HuH-7 (cell line): Measurements from ENCODE around the gene ELMO1.

ENCODE experiments used
- DNase-seq: peaks from one replicate; pipeline ENCODE4 v3.0.0; 2011; ENCODE audit warnings: low spot score

Gene ELMO1

GRCh38 chr7:37430640-37431039 lies 18.0 kb downstream of the ELMO1 start:
- no peak for DNase-seq

- DNase-seq: no peak
Measured at GRCh38 chr7:37430171-37430570, 18.5 kb downstream of the ELMO1 start.

GRCh38 chr7:37429435-37429791 lies 19.3 kb downstream of the ELMO1 start:
- no peak for DNase-seq

- no peak for DNase-seq
Measured at GRCh38 chr7:37428681-37429434, 19.8 kb downstream of the ELMO1 start.

- DNase-seq: no peak
Measured at GRCh38 chr7:37427276-37427940, 21.3 kb downstream of the ELMO1 start.

GRCh38 chr7:37425498-37425897 lies 23.2 kb downstream of the ELMO1 start:
- no peak for DNase-seq

GRCh38 chr7:37424995-37425394 lies 23.7 kb downstream of the ELMO1 start:
- DNase-seq: no peak

GRCh38 chr7:37424521-37424920 lies 24.1 kb downstream of the ELMO1 start:
- no peak for DNase-seq

GRCh38 chr7:37421861-37422500 lies 26.7 kb downstream of the ELMO1 start:
- no peak for DNase-seq

GRCh38 chr7:37420946-37421695 lies 27.5 kb downstream of the ELMO1 start:
- no peak for DNase-seq

- DNase-seq: no peak
Measured at GRCh38 chr7:37419496-37419895, 29.2 kb downstream of the ELMO1 start.

GRCh38 chr7:37418381-37418780 lies 30.3 kb downstream of the ELMO1 start:
- no peak for DNase-seq

- DNase-seq: no peak
Measured at GRCh38 chr7:37417107-37417474, 31.6 kb downstream of the ELMO1 start.

GRCh38 chr7:37416378-37417106 lies 32.1 kb downstream of the ELMO1 start:
- DNase-seq: no peak

GRCh38 chr7:37415629-37416028 lies 33.0 kb downstream of the ELMO1 start:
- DNase-seq: no peak

- no peak for DNase-seq
Measured at GRCh38 chr7:37414352-37414983, 34.2 kb downstream of the ELMO1 start.

- no peak for DNase-seq
Measured at GRCh38 chr7:37411444-37412034, 37.1 kb downstream of the ELMO1 start.

- DNase-seq: no peak
Measured at GRCh38 chr7:37410305-37411229, 38.1 kb downstream of the ELMO1 start.

GRCh38 chr7:37409461-37409860 lies 39.2 kb downstream of the ELMO1 start:
- DNase-seq: no peak
